Limb (tissue), 2 donors: ENCODE results near the gene CABLES1.
"Not testable (repeated sequence)": the region's sequence is repeated elsewhere in the genome, so short reads cannot be mapped to it uniquely, and the experiment has no call there.

ENCODE experiments used
- DNase-seq, 2 donors: peaks; one replicate each; pipeline ENCODE4 v3.0.0-alpha.2; 2016; ENCODE audit errors: extremely low spot score in 2 of 2

The CABLES1 gene

GRCh38 chr18:23265682-23266399, 130.6 kb downstream of the CABLES1 start:
- no peak for DNase-seq

- DNase-seq, result no peak
Observed at GRCh38 chr18:23266717-23267446, 131.6 kb downstream of the CABLES1 start.

GRCh38 chr18:23267447-23267776, 132.1 kb downstream of the CABLES1 start:
- DNase-seq, result no peak

- no peak for DNase-seq
Observed at GRCh38 chr18:23268641-23269040, 133.4 kb downstream of the CABLES1 start.

GRCh38 chr18:23269068-23269467, 133.8 kb downstream of the CABLES1 start:
- not testable (repeated sequence) for DNase-seq

GRCh38 chr18:23269928-23270327, 134.6 kb downstream of the CABLES1 start:
- no peak for DNase-seq

- DNase-seq, result no peak
Observed at GRCh38 chr18:23270986-23271680, 135.8 kb downstream of the CABLES1 start.

- DNase-seq, result no peak
Observed at GRCh38 chr18:23272498-23273232, 137.4 kb downstream of the CABLES1 start.

- DNase-seq, result no peak
Observed at GRCh38 chr18:23273443-23273966, 138.2 kb downstream of the CABLES1 start.

GRCh38 chr18:23274638-23275482, 139.6 kb downstream of the CABLES1 start:
- DNase-seq, result no peak

GRCh38 chr18:23276451-23276850, 141.2 kb downstream of the CABLES1 start:
- DNase-seq, result no peak

- DNase-seq, result no peak
Observed at GRCh38 chr18:23277399-23277798, 142.1 kb downstream of the CABLES1 start.

GRCh38 chr18:23279931-23280330, 144.6 kb downstream of the CABLES1 start:
- DNase-seq, result no peak

GRCh38 chr18:23280844-23281243, 145.6 kb downstream of the CABLES1 start:
- no peak for DNase-seq

GRCh38 chr18:23281626-23282436, 146.5 kb downstream of the CABLES1 start:
- no peak for DNase-seq

GRCh38 chr18:23282437-23282781, 147.1 kb downstream of the CABLES1 start:
- DNase-seq, result no peak

- no peak for DNase-seq
Observed at GRCh38 chr18:23283916-23284430, 148.7 kb downstream of the CABLES1 start.

- no peak for DNase-seq
Observed at GRCh38 chr18:23284629-23285028, 149.3 kb downstream of the CABLES1 start.

GRCh38 chr18:23285581-23285980, 150.3 kb downstream of the CABLES1 start:
- DNase-seq, result not testable (repeated sequence)
